Muscle of leg (tissue), 11 donors: ENCODE results near the gene SH3BGRL. TPM values are rescaled to one million over a fixed set of nuclear protein-coding genes. Genes with fewer than 3 reads are reported as not detected.

Experiments
- DNase-seq: peaks from one replicate; pipeline ENCODE4 v3.0.0; 2013
- H3K27ac ChIP-seq: one replicate; pipeline ENCODE4 v1.5.1; 2013; ENCODE audit warnings: mild to moderate bottlenecking, low read length, control low read depth
- H3K27me3 ChIP-seq: one replicate; pipeline ENCODE4 v1.6.1; 2013; ENCODE audit warnings: low read length; ENCODE audit not compliant: control insufficient read depth, insufficient read depth
- H3K36me3 ChIP-seq: one replicate; pipeline ENCODE4 v1.6.1; 2013; ENCODE audit warnings: low read length; ENCODE audit not compliant: control insufficient read depth, insufficient read depth
- H3K4me1 ChIP-seq: one replicate; pipeline ENCODE4 v1.6.1; 2013; ENCODE audit warnings: low read length; ENCODE audit not compliant: control insufficient read depth, insufficient read depth
- H3K4me3 ChIP-seq: one replicate; pipeline ENCODE4 v1.5.1; 2013; ENCODE audit warnings: low read length, control low read depth
- H3K9me3 ChIP-seq: replicated peaks from 2 replicates; pipeline ENCODE4 v1.6.1; 2013; ENCODE audit warnings: low read depth, low read length; ENCODE audit not compliant: control insufficient read depth
- WGBS: methylation state at CpG from one replicate; pipeline ENCODE4 v1.1.5; 2013; ENCODE audit warnings: missing lambda C conversion rate; ENCODE audit not compliant: insufficient coverage; 5-methylcytosine and 5-hydroxymethylcytosine counted together
- polyA plus RNA-seq, 8 donors: library from polyadenylated mRNA; unstranded; fragments of 120-200 nt; gene quantifications; one replicate each; pipeline versions ENCODE4 v1.2.1 to v1.2.3, GENCODE V29; 2013; ENCODE audit warnings: inconsistent platforms in 1 of 8, low replicate concordance in 1 of 8; ENCODE audit not compliant: insufficient read length in 8 of 8, insufficient read depth in 1 of 8
- total RNA-seq: library from RNA; stranded (reverse); fragments of 120-200 nt; gene quantifications from one replicate; pipeline ENCODE4 v1.2.4, GENCODE V29; 2013

SH3BGRL gene
- total and polyA plus RNA-seq, 9 donors = 50.2 to 105 (median 71.2) TPM

- no CpG with 5 or more reads among the region's 2 CpGs for WGBS
- Histone ChIP-seq H3K4me3 (no peak overlapping the region), H3K9me3 (no peaks in the 10 kb centered on the region), H3K27me3 (peaks cover 4% of the 10 kb centered on the region), H3K4me1 (no peaks in the 10 kb centered on the region), H3K36me3 (no peaks in the 10 kb centered on the region), H3K27ac (no peak overlapping the region)
- peak; percentile 17 for DNase-seq
Measured at GRCh38 chrX:81205551-81205950, 3.6 kb downstream of the SH3BGRL start.

GRCh38 chrX:81206476-81206875 lies 4.6 kb downstream of the SH3BGRL start:
- Histone ChIP-seq H3K4me1 (no peaks in the 10 kb centered on the region), H3K9me3 (no peaks in the 10 kb centered on the region), H3K4me3 (no peak overlapping the region), H3K27me3 (peaks cover 4% of the 10 kb centered on the region), H3K27ac (no peak overlapping the region), H3K36me3 (no peaks in the 10 kb centered on the region)
- whole genome bisulfite sequencing = 42% methylated on average over 1 of the region's 1 CpG
- DNase-seq = no peak

GRCh38 chrX:81208916-81209315 lies 7.0 kb downstream of the SH3BGRL start:
- Histone ChIP-seq H3K4me1 (no peaks in the 10 kb centered on the region), H3K27me3 (no peaks in the 10 kb centered on the region), H3K4me3 (no peak overlapping the region), H3K27ac (no peak overlapping the region), H3K36me3 (no peaks in the 10 kb centered on the region), H3K9me3 (no peaks in the 10 kb centered on the region)
- 57% methylated on average over 1 of the region's 8 CpGs for WGBS
- no peak for DNase-seq

- H3K27me3 ChIP-seq = no peaks in the 10 kb centered on the region
- no peaks in the 10 kb centered on the region for H3K36me3 ChIP-seq
- no peaks in the 10 kb centered on the region for H3K4me1 ChIP-seq
- no peaks in the 10 kb centered on the region for H3K9me3 ChIP-seq
- no peak overlapping the region for H3K4me3 ChIP-seq
- no CpG with 5 or more reads among the region's 1 CpG for WGBS
- no peak overlapping the region for H3K27ac ChIP-seq
- DNase-seq = no peak
Measured at GRCh38 chrX:81215685-81216084, 13.8 kb downstream of the SH3BGRL start.

GRCh38 chrX:81229229-81229628 lies 27.3 kb downstream of the SH3BGRL start:
- DNase-seq = no peak
- no peaks in the 10 kb centered on the region for H3K9me3 ChIP-seq
- no peak overlapping the region for H3K27ac ChIP-seq
- H3K4me3 ChIP-seq = no peak overlapping the region
- WGBS = 82% methylated on average over 2 of the region's 3 CpGs
- no peaks in the 10 kb centered on the region for H3K27me3 ChIP-seq
- H3K36me3 ChIP-seq = no peaks in the 10 kb centered on the region
- H3K4me1 ChIP-seq = no peaks in the 10 kb centered on the region

DNA sequence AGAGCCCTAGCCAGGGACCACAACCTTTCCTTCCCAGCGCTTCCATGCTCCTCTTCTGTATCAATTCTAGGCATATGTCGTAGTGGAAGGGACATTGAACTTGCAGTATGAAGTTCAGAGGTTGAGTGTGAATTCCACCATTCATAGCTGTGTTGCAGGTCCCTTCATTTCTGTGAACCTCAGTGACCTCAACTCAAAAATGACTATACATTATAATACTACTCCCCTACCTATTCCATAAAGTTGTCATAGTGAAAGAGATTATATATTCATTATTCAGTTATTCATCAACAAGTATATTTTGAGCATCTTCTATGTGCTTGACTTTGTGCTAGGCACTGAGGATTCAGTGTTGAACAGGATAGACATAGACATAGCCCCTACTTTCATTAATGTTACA lies 28.0 kb downstream of the SH3BGRL start:
- no peak overlapping the region for H3K27ac ChIP-seq
- no peaks in the 10 kb centered on the region for H3K27me3 ChIP-seq
- H3K9me3 ChIP-seq = no peaks in the 10 kb centered on the region
- no peaks in the 10 kb centered on the region for H3K36me3 ChIP-seq
- no peak for DNase-seq
- WGBS = no CpG with 5 or more reads among the region's 2 CpGs
- no peak overlapping the region for H3K4me3 ChIP-seq
- H3K4me1 ChIP-seq = no peaks in the 10 kb centered on the region

DNA sequence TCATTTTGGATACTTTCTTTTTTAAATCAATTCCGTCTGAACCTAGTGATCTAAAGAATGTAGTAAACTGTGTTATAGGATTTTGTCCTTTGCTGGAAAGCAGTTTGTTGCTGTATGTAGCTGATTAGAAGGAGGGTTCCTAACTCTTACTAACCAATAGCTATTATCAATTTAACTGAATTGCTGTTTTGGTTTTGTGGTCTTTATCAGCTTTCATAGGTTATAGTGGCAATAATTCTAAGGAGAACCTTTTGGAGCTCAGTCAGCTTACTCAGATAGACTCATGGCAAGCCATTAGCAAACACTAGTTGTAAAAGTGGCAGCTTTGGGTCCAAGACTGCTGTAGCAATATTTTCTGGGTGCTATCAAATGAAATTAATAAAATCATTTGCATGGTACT lies 29.6 kb downstream of the SH3BGRL start:
- Histone ChIP-seq H3K36me3 (no peaks in the 10 kb centered on the region), H3K27ac (no peak overlapping the region), H3K9me3 (no peaks in the 10 kb centered on the region), H3K4me3 (no peak overlapping the region), H3K27me3 (no peaks in the 10 kb centered on the region), H3K4me1 (no peaks in the 10 kb centered on the region)
- DNase-seq = no peak
- no CpG with 5 or more reads among the region's 1 CpG for WGBS

- WGBS = no CpG with 5 or more reads among the region's 1 CpG
Measured at GRCh38 chrX:81232218-81232617, 30.3 kb downstream of the SH3BGRL start.

DNA sequence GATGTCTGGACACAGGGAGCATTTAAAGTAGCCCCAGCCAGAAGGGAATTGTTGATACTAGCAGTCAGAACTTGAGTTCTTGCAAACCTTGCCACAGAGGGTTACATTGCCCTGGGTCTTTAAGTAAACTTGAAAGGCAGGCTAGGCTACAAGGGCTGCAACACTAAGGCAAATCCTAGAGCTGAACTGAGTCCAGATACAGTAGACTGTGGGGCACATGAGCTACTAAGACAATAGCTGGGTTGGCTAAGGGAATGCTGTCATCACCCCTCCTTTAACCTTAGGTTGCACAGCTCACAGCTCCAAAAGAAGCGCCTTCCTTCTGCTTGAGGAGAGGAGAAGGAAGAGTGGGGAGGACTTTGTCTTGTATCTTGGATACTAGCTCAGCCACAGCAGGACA lies 35.6 kb downstream of the SH3BGRL start:
- no peak overlapping the region for H3K4me3 ChIP-seq
- no CpG with 5 or more reads among the region's 1 CpG for WGBS
- no peaks in the 10 kb centered on the region for H3K4me1 ChIP-seq
- H3K27ac ChIP-seq = no peak overlapping the region
- no peak for DNase-seq
- peaks cover 2% of the 10 kb centered on the region for H3K36me3 ChIP-seq
- peaks cover 12% of the 10 kb centered on the region for H3K9me3 ChIP-seq
- peaks cover 4% of the 10 kb centered on the region for H3K27me3 ChIP-seq

More at GRCh38 chrX:81232218-81232617, 30.3 kb downstream of the SH3BGRL start:
- Histone ChIP-seq H3K9me3 (no peaks in the 10 kb centered on the region), H3K27me3 (no peaks in the 10 kb centered on the region), H3K36me3 (no peaks in the 10 kb centered on the region), H3K4me3 (no peak overlapping the region), H3K27ac (no peak overlapping the region), H3K4me1 (no peaks in the 10 kb centered on the region)
- no peak for DNase-seq

GRCh38 chrX:81238166-81238565 lies 36.3 kb downstream of the SH3BGRL start:
- peaks cover 12% of the 10 kb centered on the region for H3K9me3 ChIP-seq
- no peak for DNase-seq
- WGBS = 0% methylated on average over 1 of the region's 4 CpGs
- no peak overlapping the region for H3K4me3 ChIP-seq
- H3K4me1 ChIP-seq = no peaks in the 10 kb centered on the region
- H3K36me3 ChIP-seq = peaks cover 2% of the 10 kb centered on the region
- H3K27ac ChIP-seq = no peak overlapping the region
- H3K27me3 ChIP-seq = peaks cover 4% of the 10 kb centered on the region

DNA sequence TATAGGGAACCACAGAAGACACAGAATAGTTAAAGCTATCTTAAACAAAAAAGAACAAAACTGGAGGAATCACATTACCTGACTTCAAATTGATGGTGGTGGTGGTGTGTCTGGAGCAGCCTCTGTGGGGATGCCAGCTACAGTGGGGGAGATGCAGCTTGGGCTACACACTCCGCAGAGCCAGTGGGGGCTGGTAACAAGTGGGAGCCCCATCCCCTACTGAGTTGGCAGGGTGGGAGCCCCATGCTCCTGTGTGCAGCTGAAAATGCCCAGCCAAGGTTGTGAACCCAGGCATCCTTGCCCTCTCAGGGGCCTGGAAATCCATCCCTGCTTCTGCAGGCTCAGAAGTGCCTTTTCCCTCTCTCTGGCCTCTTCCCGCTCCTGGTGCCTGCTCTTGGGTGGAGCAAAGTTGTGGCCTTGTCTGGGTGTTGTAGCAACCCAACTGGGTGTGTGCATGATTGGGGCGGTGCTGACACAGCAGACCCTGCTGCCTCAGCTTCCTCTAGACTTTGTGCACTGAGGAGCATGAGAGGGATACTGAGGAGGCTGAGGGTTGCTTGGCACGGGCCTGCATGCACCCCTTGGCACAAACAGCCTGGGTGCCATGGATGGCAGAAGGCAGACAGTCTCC lies 38.9 kb downstream of the SH3BGRL start:
- no peaks in the 10 kb centered on the region for H3K4me1 ChIP-seq
- H3K9me3 ChIP-seq = peaks cover 12% of the 10 kb centered on the region
- no peak overlapping the region for H3K27ac ChIP-seq
- H3K4me3 ChIP-seq = no peak overlapping the region
- no peak for DNase-seq
- peaks cover 4% of the 10 kb centered on the region for H3K27me3 ChIP-seq
- H3K36me3 ChIP-seq = peaks cover 2% of the 10 kb centered on the region
- WGBS = 79% methylated on average over 2 of the region's 4 CpGs
